SIG-M5 treated with dmso at 0.1 percent for 504 hours (cell line): ENCODE data around the gene SPARC.

Experiments used
- DNase-seq: peaks from one replicate; lab custom pipeline; 2025; ENCODE audit not compliant: unreplicated experiment; lab: John Stamatoyannopoulos, UW

Gene SPARC

DNA sequence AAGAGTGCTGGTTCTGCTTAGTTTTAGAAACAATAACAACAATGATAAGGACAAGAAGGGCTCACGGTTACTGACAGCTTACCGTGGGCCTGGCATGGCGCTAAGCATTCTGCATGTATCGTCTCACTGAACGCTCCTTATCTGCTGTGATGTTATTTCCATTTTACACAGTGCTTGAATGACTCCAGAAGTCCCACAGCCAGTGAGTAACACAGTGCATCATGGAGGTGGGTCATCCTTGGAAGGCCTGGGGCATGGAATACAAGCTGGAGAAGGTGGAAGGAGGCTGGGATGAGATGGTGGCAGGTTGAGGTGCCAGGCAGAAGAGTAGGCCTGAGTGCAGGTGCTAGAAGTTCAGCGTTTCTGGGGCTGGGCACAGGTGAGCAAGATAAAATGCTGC lies 59.1 kb downstream of the SPARC start:
- no peak for DNase-seq

DNA sequence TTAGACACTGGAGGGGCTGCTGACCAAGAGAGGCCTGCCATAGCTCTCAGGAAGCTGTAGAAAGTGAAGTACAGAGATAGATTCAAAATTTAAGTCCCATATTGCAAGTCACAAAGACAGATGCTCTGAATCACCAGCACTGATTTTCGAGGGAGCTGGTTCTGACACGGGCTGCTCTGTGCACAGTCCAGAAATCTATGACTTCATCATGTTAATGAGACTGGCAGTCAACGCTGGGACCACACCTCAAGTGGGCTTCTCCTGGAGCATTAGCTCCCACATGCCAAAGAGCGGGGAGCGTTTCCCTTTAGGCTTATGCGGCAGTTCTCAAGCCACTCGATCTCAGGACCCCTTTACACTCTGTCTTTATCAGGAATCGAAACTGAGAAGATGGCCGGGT lies 61.4 kb downstream of the SPARC start:
- DNase-seq: no peak

DNA sequence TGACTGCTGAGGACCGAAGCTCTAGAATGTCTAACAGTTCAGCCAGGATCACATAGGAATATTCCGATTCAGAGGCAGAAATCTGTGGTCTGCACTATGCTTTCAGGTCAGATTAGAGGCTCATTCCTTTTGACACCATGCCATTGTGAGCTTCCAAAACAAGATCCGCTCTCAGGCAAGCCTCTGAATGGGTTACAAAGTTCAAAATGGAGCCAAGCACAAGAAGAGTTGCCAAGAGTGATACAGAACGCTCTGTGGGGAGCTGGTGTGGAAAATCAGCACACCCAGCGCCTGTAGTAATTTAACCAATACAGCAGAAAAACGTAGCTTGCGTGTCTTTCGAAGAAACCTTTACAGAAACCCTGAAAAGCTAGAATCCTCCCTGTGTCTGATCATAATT lies 62.2 kb downstream of the SPARC start:
- DNase-seq: no peak

DNA sequence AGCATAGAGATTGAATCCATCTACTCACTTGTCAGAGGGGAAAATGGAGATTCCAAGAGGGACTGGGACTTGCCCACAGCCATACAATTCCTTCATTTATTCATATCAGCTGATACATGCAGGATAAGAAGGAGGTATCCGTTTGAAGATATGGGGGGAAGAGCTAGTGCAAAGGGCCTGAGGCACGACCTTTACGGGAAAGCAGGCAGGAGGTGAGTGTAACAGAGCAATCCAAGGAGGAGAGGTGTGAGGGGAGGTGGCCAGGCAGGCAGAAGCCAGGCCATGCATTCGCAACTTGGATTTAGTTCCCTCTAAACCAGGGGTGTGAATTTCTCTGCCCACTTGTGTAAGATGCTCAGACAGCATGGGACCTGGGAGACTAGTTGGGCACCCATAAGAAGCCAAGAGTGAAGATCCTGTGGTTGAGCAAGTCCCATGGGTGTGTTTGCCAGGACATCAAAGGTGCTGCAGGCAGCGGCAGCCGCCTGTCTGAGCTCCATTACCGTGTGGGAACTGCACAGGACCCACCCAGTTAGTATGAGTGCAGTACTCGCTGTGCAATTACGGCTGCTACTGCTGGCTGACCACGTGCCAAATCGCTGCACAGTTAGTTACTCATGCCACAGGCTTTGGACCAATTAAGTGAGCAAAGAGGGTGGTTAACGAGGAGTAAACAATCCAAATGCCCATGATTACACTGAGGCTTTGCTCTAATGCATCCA lies 64.2 kb downstream of the SPARC start:
- no peak for DNase-seq

DNA sequence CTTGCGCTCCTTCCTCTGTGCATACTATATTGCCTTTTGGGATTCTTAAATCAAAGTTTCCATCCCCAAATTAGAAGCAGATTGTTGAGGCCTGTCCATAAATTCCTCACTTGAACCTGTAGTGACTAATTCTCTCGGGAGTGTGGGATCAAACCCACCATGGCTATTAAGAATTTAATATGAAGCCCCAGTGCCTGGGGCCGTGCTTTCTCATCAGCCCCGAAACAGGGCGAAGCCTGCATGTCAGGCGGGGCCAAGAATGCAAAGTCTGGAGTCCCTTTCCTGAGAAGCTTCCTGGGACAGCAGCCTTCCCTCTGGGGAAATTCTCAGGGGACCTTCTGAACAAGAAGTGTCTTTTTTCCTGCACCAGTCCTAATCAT lies 66.3 kb downstream of the SPARC start:
- DNase-seq: no peak

DNA sequence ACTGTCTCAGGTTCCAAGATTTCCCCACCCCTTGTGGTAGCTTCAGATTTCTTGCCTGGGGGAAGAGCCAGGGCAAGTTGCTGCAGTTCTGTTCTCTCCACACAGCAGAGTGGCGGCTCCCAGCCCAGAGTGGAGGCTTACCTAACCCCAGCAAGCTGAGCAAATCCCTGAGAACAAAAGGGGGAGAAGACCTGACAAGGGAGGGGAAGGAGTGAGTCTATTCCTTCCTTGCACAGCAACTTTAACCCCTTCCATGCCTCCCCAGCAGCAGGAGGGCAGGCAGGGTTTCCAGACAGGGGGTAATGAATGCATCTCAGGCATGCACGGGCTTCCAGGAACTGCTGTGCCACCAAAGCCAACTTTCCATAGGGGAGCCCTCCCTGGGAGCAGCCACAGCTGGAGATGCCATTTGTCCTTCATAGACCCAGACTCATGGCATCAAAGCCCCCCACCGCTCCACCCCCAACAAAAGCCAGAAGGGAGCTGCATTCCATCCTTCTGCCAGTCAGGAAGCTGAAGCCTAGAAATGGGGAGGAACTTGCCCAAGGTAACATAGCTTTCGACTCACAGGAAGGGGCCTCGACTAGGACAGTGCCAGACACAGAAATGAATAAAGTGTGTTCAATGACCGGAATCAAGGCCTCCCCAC lies 66.8 kb downstream of the SPARC start:
- peak; percentile 32 for DNase-seq

DNA sequence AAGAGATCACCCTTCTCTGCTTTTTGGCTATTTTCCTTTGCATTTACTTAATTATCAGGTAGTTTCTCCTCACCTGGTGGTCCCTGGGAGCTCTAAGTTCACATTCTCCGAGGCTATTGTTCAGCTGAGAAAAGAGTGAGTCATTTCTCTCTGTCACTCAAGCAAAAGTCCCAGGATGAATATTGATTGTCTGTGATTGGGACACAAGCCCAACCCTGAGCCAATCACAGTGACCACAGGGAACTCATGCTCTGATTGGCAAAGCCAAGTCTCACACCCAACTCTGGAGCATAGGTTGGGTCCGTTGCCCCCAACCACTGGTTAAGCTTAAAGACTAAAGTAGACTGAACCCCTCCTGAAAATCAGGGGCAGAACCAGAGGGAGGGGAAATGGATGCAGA lies 67.8 kb downstream of the SPARC start:
- no peak for DNase-seq

DNA sequence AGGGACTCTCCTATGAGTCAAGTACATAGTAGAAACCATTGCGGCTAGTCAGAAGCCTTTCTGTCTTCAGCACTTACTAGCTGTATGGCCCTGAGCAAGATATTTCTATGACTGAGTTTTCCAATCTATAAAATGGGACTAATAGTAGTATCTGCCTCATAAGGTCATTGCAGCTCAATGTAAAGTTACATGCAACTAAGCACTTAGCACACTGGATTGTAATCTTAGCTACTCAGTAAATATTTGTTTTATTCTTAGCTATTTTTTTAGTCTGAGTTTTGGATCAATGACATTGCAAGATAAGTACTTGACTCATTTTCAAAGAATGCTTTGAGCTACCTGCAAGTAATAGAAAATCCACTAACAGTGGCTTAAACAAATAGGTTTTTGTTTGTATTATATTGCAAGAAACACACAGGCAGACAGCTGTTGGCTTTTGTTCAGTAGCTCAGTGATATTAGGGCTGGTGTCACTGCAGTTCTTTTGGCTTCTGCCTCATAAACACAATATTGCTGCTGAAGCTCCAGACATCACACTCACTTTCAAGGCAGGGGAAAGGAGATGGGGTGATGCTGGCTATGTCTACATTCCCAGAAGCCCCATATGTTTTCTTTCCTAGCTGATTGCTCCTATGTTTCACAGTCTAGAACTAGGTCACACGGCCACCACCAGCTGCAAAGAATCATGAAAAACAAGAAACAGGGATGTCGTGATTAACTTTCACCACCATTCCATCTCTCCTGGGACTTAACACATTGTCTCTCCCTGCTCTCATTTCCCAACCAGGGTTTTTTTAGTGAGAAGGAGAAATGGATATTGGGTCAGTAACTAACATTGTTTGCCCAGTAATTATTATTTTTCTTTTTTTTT lies 68.6 kb downstream of the SPARC start:
- DNase-seq: peak; percentile 23

DNA sequence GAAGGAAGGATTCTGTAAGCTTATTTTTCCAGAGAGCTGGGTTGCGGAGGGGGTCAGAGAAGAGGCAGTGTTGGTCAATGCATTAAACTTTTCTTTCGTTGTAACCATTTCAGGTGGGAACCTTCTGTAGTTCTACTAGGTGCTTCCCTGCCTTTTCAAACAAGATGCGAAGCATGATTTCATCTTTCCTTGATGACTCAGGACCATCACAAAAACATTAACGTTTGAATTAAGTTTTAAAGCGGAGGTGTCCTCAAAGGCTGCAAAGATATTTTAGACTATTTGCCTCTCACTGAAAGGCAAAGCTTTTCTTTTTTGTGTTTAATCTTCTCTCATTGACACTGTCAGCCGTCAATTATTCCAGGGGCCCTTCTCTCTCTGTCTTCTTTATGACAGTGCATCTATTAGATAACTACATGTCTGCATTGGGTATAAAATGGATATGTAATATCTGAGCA lies 69.3 kb downstream of the SPARC start:
- DNase-seq: no peak

DNA sequence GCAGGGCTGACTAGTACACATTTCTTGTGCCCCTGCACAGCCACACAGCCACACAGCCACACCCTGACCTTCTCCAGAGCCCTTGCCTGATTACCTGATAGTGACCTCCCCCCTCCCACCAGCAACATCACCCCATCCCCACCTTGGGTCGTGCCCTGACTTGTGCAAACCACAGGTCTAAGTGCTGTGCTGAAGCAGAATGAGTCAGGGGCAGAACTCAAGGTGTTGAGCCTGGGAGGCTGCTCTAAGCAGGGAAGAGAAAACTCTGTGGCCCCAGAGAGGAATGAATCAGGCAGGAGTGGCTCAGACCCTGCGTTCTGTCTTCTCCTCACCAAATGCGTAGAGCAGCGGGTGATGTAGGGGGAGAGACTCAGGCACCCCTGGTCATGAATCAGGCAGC lies 71.3 kb downstream of the SPARC start:
- DNase-seq: no peak

DNA sequence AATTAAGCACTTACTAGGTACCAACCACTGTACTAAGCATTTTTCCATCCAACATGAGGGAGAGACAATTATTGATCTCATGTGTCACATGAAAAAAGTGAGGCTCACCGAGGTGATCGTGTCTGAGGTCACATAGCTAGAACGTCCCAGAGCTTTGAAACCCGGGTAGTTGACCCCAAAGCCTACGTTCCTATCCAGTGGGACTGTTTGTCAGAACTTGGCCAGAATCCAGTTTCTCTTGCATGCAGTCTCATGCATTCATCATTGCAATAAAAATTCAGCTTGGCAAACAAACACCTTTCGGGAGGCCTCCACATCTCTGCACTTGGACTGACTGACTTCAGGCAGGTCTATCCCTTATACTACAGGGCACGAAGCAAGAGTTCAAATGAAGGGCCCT lies 72.2 kb downstream of the SPARC start:
- no peak for DNase-seq

DNA sequence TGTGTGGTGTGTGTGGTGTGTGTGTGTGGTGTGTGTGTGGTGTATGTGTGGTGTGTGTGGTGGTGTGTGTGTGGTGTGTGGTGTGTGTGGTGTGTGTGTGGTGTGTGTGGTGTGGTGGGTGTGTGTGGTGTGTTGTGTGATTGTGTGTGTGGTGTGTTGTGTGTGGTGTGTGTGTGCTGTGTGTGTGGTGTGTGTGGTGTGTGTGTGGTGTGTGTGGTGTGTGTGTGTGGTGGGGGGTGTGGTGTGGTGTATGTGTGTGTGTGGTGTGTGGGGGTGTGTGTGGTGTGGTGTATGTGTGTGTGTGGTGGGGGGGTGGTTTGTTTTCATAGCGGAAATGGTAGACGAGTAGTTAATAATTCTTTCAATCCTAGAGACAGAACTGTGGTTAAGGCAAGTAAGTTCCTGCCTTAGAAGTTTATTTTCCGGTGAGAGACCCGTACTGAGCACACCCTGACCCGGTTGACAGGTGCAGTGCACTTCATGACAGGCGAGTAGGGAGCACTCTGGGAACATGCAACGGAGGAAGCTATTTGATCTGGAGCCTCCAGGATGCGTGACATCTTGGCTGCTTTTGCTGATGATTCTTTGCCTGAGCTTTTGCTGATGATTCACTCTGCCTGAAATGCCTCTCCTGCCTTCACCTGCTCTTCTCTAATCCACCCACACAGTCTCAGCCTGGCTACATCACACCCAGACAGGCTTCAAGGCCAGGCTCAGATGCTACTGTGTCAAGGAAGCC lies 73.9 kb downstream of the SPARC start:
- no peak for DNase-seq

DNA sequence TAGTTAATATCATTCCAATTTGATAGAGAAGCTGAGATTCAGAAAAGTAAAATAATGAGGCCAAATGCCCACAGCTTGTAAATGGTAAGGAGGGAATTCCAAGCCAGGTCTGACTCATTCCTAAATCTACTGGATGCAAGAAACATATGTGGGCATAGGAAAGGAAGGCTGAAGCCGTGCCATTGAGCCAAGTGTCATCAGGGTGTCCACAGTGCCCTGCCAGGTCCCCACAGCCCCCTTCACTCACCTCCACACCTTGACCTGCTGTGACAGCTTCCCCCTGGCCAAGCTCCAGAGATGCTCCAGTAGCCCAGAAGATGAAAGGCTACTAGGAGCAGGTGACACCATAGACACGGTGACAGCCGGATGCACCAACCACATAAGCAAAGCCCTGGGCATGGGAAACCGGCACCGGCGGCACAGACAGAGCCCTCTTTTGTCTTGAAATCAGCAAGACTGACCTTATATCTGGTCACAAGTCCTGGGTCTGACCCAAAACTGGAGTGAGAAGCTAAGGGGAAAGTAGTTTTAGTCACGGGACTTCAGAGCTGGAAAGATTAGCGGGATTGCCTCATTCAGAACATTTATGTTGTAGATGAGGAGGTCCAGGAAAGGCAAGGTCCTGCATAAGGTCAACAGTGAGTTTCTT lies 75.5 kb downstream of the SPARC start:
- DNase-seq: no peak
